NCI-H446 treated with DMSO at 0.1 percent for 48 hours (cell line): ENCODE results near the gene CEMP1.

Source experiments
- DNase-seq: peaks from one replicate; lab custom pipeline; 2025; lab: John Stamatoyannopoulos, UW

Gene CEMP1

GRCh38 chr16:2520097-2520783, 11.0 kb downstream of the CEMP1 start, which contains the start of gene AMDHD2:
AMDHD2 (plus strand) TSS chr16:2520371; CDS start chr16:2520459, 88 bp downstream.
- DNase-seq: peak; percentile 73

GRCh38 chr16:2519711-2520080, 11.5 kb downstream of the CEMP1 start:
- DNase-seq: no peak

GRCh38 chr16:2518823-2519710, 12.1 kb downstream of the CEMP1 start:
- DNase-seq: no peak

GRCh38 chr16:2517954-2518605, 13.1 kb downstream of the CEMP1 start:
- no peak for DNase-seq

GRCh38 chr16:2516391-2517240, 14.6 kb downstream of the CEMP1 start:
- no peak for DNase-seq

- DNase-seq: no peak
Measured at GRCh38 chr16:2515180-2515851, 15.9 kb downstream of the CEMP1 start.

- DNase-seq: no peak
Measured at GRCh38 chr16:2514333-2515179, 16.7 kb downstream of the CEMP1 start.

- DNase-seq: peak; percentile 75
Measured at GRCh38 chr16:2513405-2514332, 17.5 kb downstream of the CEMP1 start, which contains the start of gene ATP6V0C. ATP6V0C (plus strand) TSS chr16:2513952; CDS start chr16:2514104, 152 bp downstream.

GRCh38 chr16:2512735-2513404, 18.3 kb downstream of the CEMP1 start:
- no peak for DNase-seq

GRCh38 chr16:2511996-2512734, 19.0 kb downstream of the CEMP1 start:
- no peak for DNase-seq

- no peak for DNase-seq
Measured at GRCh38 chr16:2511128-2511800, 19.9 kb downstream of the CEMP1 start.

GRCh38 chr16:2508722-2509400, 22.3 kb downstream of the CEMP1 start:
- DNase-seq: no peak

- DNase-seq: no peak
Measured at GRCh38 chr16:2507665-2508064, 23.5 kb downstream of the CEMP1 start.

- no peak for DNase-seq
Measured at GRCh38 chr16:2507052-2507659, 24.1 kb downstream of the CEMP1 start.

GRCh38 chr16:2505695-2506094, 25.5 kb downstream of the CEMP1 start:
- DNase-seq: no peak
